NCI-H1694 treated with DMSO at 0.1 percent for 48 hours (cell line): Measurements from ENCODE around the gene CHD5.

ENCODE experiments used
- DNase-seq: peaks from one replicate; lab custom pipeline; 2025; lab: John Stamatoyannopoulos, UW

The CHD5 gene

DNA sequence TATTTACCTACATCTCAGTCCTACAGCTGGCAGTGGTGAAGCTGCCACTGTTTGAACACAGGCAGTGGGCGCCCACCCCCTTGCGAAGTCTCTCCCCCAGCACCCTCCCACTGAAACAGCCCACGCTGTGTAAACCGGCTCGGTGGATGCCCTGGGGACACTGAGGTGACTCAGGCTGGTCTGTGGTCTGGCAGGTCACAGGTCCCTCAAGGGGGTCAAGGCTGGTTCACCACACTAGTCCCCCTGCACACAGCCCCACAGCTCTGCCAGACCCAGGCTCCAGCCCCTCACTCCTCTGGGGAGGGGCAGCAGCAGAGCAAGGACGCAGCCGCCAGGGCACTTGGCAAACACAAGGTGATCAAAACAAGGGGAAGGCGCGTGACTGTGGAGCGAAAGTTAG lies 7.6 kb downstream of the CHD5 start:
- no peak for DNase-seq

DNA sequence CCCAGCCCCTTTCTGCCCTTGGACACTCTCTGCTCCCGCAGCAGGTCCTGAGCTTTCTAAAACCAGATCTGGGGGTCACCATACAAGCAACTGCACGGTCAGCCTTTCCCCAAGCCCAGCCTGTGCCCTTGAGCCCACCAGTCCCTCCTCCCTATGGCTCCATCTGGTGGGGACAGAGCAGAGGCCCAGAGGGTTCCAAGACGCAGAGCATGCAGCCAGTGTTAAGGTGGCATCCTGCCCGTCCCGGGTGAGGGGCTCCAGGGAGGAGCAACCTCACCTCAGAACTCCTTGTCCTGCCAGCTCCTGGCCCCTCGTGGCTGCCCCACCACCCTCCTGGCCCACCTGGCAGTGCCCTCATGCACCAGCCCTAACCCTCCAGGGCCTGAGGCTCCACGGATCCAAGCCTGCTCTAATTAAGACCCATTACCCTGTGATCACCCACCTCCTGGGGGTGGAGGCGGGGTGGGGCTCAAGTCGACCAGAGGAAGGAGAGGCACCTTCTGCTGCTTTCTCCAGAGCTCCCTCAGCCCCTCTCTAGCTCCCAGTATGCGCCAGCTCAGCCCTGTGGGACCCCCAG lies 8.5 kb downstream of the CHD5 start:
- DNase-seq, result no peak

DNA sequence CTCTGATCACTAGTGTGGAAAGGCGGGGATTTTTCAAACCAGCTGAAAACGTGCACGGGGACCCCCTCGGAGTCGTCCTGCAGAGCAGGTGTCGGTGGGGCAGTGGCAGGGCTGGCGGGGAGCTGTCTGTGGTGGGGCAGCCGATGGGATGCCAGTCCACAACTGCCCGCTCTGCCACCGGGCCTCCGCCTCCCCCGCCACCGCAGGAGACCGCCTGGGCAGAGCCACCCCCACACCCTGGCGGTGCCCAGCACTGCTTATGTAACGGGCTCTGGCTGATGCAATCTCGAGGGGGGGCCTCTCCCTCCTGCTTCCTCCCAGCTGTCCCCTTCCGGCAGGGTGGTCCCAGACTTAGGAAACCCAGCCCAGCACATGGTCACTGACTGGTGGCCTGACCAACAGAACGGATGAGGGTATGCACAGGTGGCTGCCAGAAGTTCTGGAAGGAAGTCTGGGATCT lies 9.3 kb downstream of the CHD5 start:
- no peak for DNase-seq

DNA sequence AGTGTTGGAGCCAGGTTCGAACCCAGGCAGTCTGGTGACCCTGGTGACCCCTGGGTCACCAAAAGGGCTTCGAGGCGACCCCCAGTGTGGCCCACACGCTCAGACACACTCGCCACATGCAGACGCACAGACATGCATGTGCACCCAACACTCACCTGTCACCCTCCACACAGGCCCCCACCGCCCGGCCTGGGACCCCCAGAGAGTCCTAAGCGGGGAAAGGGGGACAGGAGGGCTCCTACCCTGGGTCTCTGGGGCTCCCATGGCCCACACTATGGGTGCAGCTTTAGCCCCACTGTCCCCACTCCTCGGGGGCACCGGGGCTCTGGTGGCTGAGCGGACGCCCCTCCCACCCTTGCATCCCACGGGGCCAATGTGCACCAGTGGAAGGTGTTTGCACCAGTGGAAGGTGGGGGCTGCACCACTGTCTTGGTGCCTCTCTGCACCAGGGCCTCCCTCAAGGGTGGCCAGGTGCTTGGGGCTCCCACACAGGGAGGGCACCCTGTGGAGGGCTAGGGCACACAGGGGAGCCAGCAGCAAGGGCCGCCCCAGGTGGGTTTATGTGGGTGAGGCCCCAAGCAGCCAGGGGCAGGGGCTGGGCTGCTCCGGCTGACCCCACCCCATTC lies 9.9 kb downstream of the CHD5 start:
- DNase-seq, result no peak

DNA sequence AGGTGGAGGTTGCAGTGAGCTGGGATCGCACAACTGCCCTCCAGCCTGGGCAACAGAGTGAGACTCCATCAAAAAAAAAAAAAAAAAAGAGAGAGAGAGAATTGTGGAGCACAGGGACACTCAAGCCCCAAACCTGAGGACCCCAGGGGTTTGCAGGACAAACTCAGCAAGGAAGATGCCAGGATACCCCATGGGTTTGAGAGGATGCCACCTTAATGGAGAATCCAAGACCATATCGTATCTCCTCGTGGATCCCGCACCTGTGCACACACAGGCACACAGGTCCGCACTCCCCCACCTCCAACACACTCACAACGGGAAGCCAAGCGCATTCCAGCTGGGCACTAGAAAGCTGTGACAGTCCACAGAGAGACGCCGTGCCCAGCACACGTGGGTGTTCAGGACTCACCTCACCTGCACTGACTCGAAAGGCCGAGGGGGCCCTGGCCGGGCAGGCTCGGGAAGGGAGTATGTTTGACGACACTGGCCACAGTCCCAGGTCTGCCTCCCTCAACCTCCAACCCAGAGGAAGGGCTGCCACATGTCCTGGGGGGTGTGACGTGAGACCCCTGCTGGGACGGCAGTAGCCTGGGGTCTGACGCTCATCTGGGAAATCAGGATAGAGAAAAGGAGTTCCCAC lies 11.1 kb downstream of the CHD5 start:
- no peak for DNase-seq

DNA sequence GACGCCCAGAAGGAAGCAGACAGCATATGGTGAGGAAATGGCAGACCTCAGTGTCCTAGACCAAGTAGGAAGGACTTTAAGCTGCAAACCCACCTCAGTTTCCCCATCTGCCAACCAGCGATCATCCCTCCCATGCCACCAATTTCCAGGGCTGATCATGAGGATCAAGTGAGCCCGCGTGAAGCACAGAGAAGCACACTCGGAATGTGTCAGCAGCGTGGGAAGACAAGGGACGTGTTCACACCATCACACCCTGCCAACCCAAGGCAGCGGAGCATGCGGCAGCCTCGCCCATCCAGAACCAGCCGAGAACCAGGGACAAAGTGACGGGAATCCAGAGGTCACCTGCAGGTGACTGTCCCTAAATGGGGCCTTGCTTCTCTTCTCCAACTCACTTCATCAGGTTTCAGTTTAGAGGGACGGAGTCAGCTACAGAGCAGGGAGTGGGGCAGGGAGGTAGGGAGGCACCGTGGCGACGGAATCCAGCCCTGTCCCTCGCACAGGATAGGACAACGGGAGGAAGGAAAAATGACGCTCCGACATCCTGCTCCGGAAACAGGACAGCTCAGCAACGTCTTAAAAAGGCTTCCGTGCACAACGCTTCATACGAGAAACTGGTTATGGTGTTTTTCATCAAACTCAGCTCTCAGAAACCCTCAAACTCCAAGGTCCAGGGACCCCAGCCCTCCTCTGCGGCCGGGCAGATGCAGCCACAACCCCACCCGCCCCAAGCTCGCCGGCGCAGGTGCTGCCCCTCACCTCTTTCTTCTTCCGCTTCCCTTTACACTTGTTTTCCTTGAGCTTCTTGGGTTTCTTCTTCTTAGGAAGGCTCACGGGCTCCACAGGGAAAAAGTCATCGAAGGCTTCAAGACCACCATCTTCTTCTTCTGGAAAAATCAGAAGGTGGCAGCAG lies 12.5 kb downstream of the CHD5 start:
- DNase-seq, result no peak

DNA sequence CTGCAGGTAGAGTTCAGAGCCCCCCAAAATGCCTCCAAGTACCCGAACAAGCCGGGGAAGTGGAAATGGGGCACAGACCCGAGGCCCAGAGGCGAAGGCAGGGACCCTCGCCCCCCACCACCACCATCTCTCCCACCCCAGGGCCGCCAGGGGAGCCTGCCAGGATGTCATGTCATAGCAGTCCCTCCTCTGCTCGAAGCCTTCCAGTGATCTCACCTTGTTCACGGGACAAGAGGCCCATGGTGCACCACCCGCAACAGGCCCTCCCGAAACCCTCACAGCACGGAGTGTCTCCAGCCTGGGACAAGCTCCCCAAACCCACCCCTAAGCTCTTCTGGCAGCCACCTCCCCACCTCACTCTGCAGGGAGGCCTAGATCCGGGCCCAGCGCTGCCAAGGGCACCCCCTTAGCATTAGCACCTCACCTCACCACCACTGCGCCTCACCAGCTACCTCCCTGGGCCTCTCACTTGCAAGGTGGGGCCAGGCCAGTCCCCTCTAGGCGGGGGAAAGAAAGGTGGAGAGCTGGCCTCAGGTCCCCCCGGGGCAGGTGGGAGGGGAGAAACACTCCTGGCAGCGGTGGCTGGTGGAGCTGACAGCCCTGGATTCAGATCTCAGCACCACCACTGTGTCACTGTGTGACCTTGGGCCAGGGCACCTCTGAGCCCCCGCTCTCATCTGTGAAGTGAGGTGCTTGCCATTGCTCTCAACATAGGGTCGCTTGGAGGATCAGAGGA lies 13.3 kb downstream of the CHD5 start:
- DNase-seq, result no peak

DNA sequence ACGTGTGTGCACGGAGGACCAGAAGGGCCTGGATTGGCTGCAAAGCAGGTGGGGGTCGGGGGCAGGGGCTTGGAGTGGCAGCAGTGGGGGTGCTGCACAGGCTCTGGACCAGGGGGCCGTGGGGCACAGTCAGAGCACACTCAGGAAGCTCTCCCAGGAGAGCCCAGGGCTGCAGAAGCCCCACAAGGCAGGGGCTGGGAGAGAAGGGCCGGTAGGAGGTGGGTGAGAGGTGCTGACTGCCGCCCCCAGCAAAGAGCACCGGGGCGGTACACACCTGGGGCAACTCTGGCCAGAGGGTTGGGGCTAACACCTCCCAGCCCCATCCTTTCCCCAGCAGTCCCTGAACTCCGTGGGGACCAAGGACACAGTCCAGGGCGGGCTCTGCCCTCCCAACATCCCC lies 13.9 kb downstream of the CHD5 start:
- DNase-seq, result no peak

DNA sequence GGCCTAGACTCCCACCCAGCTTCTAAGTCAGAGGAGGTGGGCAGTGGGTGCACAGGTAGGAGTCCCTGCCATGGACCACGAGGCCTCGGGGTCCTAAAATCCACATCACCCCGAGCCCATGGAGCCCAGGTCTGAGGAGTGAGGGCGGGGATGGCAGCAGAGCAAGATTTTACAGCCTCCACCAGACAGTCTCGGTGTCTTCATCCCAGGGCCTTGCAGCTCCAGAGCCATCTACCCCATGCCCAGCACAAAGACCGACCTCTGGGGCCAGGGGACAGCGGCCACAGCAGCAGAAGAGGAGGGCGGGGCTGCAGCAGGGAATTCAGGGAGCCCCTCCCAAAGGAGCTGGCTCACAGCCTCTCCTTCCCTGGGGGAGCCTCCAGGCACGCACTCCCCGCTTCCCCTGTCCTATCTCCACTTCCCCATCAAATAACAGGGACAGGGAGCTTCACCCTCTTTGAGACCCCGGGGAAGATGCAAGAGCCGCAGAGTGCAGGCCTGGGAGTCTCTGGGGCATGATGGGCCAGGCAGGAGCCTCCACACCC lies 14.6 kb downstream of the CHD5 start:
- DNase-seq, result no peak

DNA sequence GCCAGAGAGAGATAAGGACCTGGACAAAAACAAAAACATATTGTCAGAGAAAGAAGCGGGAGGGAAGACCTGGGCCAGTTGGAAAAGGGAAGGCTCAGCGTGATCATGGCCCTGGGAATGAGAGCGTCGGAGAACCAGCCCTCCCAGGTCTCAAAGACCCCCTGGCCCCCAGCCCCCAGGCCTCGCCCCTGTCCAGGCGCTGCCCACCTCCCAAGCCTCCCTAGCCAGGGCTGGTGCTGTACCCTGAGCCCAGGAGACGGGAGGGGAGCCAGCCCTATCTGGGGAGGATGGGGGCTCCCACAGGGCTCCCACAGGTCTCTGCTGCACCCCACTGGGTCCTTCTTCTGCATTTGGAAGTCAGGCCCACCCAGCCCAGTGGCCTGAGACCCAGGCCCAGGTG lies 15.1 kb downstream of the CHD5 start:
- DNase-seq, result no peak

DNA sequence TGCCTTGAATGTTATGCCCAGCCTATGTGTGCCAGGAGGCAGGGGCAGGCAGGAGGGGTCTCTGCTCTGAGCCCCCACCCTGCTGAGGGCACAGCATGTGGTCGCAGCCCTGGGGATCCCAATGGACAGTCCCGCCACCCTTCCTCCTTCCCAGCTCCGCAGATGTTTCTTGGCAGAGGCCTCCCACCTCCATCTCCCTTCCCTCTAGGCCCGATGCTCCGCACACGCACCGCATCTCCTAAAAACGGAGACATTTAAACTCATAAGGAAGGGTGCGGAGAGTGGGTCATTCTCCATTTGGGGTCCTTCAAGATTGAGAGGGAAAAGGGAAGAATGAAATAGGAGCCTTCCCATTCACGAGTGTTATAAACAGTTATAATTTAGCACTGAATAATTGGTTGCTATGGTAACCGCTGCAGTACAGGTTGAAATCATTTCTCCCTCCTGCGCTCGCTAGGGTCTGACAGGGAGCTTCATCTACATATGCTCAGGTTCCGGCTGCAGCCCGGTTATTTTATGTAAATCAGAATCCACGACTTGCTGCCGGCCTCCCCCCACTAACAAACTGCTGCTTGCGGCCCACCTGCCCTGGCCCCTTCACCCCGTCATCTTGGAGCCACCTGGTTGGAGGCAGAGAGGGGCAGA lies 16.0 kb downstream of the CHD5 start:
- DNase-seq, result no peak

DNA sequence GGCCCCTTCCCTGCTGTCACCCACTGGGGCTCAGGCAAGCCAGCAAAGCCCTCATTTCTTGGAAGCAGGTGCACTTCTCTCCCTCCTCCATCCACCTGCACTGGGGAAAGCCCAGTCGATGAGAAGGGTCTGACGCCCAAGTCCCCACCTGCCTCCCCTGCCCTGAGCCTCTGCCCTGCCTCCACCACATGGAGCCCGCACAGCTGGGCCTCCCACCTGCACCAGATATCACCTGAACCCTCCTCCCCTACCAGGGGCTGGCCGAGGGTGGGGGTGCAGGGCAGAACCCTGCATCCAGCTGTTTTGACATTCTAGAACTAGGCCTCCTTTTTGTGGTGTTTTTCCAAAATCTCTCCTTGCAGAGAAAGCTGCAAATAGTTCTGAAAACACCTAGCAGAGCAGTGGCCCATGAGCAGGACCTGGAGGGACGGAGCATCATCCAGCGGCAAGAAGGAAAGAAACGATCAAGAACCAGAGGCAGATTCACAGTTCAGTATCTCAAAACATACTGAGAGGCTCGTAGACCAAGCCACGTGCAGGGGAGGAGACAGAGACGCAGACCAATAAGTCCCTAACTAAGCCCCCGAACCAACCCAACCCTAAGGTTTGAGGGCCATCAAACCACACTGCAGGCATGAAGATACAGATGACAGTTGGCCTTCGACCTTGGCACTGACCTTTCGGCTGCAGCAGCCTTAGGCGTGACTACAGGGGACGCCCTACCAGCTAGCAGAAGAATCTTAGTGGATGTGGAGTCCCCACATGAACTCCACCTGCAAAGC lies 16.7 kb downstream of the CHD5 start:
- no peak for DNase-seq

DNA sequence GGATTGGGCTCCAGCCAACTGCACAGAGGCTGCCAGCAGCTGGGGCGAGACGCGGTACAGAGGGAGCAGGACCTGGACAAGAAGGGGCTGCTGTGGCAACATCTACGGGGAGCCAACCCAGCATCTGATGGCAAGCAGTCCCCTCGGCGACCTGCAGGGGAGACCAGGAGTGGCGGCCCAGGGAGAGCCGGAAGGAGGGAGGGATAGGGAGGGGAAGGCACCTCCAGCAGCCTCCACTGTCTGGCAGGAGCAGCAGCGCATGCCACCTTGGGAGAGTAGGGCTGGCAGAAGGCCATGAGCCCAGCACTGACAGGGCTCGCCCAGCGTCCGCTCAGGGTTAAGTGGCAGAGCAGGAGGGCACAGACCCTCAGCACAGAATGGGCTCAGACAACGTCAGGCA lies 17.3 kb downstream of the CHD5 start:
- no peak for DNase-seq

DNA sequence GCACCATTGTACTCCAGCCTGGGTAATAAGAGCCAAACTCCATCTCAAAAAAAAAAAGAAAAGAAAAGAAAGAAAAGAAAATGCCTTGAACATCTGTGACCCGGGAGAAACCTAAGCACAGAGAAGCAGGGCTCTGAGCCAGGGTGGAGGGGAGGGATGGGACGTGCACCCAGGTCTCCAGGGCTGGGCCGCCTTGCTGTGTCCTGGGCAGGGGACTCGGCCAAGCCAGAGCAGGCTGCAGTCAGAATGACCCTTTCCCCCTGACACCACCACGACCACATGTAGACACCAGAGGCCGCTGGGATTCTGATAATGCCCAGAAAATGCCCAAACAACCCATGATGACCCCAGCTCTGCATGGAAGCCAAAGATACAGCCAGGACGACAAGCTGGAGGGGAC lies 17.8 kb downstream of the CHD5 start:
- DNase-seq, result no peak

DNA sequence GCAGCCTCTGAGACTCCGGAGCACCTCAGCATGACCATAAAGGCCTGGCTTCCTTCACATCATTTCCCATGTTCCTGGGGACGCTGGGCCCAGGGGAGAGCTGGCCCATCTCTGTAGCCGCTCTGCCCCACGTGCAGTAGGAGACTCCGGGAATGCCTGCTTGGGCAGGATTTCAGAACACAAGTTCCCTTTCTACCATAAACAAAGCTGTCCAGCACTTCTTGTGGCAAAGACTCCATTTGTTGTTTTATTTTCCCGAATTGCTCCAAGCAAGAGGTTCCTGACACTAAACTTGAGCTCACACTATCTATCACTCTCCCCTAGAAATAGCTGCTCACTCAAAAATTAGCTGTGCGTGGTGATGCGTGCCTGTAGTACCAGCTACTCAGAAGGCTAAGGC lies 21.9 kb downstream of the CHD5 start:
- no peak for DNase-seq

DNA sequence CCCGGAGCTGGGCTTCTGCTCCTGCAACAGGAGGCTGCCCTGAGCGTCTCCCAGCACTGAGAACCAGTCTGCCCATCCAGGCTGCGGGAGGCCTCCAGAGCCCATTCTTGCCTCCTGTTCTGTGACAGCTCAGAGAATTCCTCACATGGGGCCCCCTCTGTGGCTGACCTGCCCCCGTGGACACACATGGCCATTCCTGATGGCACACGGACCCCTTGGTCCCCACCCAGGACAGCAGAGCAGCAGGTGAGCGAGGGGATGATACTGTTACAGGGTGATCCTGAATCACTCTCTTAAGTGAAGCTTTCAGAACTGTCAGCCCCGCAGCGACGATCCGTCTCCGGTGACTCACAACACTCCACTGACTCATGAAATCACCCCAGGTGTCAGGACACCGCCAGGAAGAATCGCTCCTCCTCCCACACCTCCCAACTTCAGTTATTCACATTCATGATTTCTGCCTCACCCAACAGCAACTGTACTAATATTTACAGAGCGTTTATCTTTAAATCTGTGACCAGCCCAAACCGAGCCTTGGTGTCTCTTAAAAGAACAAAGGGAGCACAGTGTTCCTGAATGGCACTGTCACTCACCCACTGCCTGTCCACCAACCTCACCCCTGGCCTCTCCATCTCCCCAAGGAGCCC lies 22.5 kb downstream of the CHD5 start:
- DNase-seq, result no peak

DNA sequence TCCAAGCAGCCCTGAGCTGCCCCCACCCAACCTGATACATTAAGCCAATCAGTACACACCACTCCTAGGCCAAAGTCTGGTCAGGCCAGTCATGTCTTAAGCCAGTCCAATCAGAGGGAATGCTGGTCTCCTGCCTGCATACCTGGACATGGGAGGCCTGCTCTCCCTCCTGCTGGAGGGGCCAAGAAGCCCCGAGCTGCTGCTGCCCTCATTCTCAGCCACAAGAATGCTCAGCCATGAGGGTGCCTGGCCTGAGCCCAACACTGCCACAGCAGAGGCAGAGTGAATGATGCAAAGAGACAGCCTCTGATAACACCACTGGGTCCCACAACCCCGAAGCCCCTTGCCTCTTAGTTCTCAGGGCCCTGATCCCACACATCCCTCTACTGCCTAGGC lies 23.0 kb downstream of the CHD5 start:
- DNase-seq, result no peak

DNA sequence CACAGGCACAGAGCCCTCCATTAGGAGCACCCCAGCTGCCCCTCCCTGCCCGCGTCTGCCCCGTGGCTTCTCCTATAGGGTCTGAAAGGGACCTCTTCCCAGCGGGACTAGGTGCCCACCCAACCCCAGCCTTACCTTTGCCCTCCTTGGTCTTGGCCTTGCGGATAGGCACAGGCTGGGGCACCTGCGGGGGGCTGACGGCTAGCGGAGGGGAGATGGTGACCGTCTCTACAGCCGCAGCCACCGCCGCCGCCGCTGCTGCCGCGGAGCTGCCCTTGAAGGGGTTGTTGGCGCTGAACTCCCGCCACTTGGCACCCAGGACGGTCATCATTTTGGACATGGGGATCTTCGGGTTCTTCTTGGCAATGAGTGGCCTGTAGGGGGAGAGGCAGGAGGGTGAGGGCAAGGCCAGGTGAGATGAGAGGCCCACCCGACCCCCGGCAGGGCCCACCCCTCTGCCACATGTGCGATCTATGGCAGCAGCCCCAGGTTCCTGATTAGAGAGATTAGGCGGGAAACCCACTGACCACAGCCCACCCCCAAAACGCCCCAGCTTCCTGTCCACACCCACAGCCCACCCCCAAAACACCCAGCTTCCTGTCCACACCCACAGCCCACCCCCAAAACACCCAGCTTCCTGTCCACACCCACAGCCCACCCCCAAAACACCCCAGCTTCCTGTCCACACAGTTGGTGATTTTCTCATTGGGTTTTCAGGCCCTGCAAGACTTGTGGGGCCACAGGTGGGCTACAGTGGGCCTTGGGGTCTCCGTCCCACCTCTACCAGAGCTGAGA lies 25.4 kb downstream of the CHD5 start:
- DNase-seq, result no peak

DNA sequence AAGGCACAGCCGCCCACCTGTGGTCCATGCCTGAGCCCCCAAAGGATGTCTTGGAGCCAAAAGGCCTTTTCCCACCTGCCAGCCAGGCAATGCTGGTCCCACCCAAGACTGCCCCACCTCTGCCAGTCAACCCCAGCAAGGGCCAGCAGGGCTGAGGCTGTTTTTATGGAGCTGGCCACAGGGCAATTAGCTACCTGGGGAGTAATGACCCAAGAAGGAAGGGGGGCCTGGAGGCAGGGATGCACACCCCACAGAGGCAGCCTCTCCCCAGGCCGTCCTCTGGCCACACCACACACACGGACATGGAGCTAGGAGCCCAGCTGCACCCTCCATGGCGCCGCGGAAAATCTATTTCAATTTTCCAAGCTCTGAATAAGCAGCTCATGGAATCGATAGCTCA lies 27.2 kb downstream of the CHD5 start:
- no peak for DNase-seq
